ENCODE measurements around the gene NFIB.

NFIB gene

DNA sequence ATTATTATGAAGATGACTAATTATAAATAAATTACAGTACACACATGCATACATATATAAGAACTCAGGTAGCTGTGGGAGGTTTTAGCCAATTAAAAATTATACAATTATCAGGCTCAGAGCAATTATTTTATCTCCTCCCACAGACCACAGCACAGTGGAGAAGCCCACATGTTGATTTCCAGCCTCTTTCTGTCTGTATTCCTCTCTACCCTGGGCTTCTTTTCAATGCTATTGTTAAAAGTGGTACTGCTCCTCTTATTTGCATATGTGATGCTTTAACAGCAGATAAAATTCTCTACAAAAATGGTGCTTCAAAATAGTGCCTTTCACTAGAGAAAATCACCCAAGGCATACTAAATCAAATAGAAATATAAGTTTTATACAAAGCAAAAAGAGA, 218.7 kb downstream of the NFIB start:
- DNase-seq = no peak

- no peak for DNase-seq
Measured at GRCh38 chr9:14094491-14094890, 219.4 kb downstream of the NFIB start.

GRCh38 chr9:14092344-14092743, 221.6 kb downstream of the NFIB start:
- DNase-seq = no peak

DNA sequence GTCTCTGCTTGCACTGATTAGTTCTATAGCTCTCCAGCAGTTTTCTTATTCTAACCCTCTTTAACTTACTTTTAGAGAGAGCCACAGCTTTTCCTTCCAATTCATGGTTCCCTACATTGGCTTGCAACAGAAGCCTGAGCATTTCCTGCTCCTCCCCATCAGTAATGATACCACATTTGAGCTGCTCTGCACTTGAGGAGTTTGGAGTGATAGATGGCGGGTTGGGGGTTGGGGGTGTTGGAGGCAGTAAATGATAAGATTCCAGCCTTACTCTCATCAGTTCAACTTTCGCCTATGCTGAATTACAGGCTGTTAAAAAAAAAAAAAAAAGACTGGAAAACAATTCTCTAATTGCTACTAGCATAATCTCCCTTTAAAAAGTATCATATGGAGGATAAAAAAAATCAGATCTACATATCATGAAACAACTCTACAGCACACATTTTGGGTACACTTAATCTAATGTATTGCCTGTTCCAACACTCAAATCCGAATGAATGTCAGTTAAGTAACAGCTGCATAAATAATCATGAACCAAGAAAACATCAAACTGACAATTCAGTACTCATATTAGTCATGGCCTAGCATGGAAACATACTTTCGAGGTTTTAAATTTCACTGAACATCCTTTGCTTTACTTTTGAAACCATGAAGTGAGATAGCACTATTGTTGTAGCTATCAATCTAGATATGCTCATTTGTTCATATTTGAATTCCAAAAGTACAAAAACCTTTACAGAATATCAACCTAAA, 224.7 kb downstream of the NFIB start:
- DNase-seq = no peak

- no peak for DNase-seq
Measured at GRCh38 chr9:14087576-14087975, 226.4 kb downstream of the NFIB start.

DNA sequence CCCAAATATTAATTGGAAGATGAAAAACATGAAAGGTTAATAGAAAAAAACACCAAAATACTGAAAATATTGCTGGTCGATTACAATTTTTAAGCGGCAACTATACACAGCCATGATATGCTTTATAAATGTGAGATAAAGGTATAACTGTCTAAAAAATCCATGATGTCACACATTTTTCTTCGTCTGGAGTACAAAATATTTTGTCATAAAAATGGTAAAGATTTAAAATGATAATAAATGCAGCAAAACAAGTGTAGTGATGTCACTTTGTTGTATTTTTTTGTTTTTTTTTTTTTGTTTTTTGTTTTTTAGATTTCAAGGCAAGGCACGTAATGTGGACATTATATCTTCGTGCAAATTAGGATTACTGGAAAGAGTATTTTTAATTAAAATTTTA, 227.4 kb downstream of the NFIB start:
- DNase-seq = no peak

DNA sequence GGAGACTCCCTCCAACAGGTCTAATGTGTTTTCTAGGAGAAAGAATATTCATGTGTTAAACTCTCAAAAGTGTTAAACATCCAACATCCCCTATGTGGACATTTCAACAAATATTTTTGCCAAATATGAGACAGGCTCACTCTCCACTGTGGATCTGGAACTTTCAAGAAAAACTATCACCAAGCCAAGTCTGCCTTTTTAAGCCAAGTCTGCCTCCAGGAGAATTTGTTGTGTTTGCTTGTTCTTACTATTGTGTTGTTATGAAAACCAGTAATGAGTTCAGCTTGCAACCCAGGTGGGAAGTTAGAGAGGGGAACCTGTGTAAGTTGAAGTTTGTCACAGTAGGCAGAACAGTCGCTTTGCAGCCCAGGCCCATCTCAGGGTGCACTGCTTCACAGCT, 228.1 kb downstream of the NFIB start:
- no peak for DNase-seq

DNA sequence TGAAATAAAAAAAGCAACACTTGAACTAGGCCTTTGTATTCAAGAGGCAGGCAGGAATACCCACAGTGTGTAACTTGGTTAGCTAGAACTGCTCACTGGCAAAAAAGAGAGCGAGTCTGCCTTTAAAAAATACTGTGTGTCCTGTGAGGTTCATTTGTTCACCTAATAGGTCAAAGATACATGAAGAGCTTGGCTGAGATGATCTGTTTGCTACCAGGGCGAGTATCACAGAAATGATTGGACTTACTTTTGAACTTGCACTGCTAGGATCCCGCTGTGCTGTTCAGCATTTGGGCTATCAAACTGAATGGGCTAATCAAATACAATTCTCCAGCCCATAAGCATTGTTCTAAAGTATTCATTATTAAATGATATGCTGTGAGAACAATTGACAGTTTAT, 229.1 kb downstream of the NFIB start:
- no peak for DNase-seq

DNA sequence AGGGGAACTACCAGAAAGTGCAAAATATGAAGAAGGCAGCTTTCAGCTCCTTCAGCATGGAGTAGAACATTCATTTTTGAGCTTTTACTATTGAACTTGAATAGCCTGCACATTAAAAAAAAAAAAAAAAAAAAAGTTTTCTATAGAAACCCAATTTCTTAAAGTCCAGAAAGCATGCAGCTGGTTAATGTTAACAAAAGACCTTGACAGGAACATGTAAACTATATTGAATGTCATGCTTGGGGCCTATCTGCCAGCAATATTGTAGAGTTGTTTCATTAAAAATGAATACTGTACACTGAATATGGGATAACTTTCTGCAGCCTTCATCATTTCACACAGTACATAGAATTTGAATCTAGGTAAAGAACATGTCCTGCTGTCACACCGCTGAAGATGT, 230.6 kb downstream of the NFIB start:
- DNase-seq = no peak

- no peak for DNase-seq
Measured at GRCh38 chr9:14082732-14083131, 231.2 kb downstream of the NFIB start.

- no peak for DNase-seq
Measured at GRCh38 chr9:14081745-14082144, 232.2 kb downstream of the NFIB start.

- DNase-seq = no peak
Measured at GRCh38 chr9:14080959-14081542, 232.9 kb downstream of the NFIB start.

GRCh38 chr9:14079440-14079839, 234.5 kb downstream of the NFIB start:
- no peak for DNase-seq

- no peak for DNase-seq
Measured at GRCh38 chr9:14077672-14078071, 236.3 kb downstream of the NFIB start.

DNA sequence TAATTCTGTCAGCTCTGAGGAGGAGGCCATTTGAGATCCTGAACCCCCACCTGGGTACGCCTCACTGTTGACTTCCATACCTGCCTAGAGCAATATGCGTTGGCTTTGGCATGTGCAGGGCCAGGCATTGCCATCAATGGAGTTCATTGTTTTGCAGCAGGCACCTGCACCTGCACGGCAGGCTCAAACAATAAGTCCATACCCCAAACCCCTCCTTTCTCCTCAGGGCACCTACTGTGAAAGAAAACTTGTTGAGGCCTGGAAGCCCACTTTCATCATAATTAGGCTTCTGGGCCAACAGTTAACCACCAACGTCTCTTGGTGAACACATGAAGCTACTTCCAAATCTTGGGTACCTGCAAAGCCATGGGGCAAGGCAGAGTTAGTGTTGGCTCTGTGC, 238.7 kb downstream of the NFIB start:
- DNase-seq = no peak

DNA sequence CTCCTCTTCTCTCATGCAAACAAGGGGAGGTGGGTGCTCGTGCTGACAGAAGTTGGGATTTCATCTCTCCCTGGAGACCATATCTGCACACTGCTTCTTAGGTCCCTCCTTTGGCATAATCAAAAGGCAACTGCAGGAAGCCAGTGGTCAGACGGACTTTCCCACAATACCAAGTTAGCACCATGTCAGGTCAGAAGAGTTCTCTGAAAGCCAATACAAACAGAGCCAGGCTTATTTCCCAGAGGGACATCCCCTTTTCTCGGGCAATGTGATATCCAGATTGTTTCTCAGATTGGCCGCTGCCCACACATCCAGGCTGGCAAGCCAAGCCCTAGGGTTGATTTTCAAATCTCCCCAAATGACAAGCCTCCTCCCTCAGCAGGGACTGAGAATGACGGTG, 241.1 kb downstream of the NFIB start:
- DNase-seq = no peak

GRCh38 chr9:14071484-14071883, 242.5 kb downstream of the NFIB start:
- no peak for DNase-seq

DNA sequence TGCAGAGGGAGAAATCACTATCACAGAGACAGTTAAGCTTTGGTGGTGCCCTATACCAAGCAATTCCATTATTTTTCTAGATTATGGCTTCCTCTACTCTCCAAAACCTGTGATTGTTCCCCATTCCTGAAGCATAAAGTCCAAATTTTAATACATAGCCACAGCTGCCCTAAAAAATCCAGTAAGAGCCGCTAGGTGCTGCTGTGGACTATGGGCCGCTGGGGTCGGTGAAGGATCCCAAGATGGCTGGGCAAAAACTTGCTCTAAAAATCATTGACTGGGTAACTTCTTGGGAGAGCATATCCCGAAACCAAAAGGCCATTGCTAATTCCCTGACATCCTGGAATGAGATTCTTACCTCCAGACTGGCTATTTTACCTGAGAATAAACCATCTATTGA, 245.3 kb downstream of the NFIB start:
- no peak for DNase-seq

DNA sequence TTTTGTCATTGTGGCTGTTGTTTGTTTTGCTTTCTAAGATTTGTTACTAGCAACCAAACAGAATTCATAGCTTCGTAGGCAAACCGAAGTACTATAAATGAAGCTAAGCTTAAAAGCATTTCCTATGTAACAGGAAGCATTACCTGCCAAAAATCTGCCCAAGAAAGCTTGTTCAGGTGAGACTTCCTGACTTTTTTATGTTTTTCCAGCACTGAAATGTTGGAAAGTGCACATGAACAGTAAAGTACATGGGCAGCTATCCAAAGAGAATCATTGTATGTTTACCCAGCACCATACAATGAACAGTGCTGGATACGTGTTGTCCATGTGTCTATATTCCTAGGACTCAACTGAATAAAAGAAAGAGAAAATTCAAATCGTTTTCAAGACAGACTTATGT, 247.1 kb downstream of the NFIB start:
- no peak for DNase-seq

GRCh38 chr9:14066032-14066431, 247.9 kb downstream of the NFIB start:
- DNase-seq = no peak

DNA sequence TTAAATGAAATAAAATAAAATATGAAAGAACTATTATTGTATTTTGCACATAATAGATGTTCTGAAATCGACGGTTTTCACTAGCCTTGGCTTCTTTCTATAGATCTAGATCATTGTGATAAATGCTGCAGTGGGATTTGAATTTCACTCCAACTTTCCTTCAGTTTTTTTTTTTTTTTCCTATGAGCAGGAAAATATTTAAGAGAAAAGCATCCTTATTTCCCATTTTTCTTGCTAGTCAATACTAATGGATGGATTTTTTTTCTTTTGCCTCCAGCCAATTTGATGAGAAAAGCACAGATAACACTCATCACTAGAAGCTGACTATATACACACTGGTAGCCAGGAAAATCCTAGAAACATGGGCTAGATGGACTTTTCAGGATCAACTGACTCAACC, 249.0 kb downstream of the NFIB start:
- DNase-seq = no peak

GRCh38 chr9:14063756-14064155, 250.2 kb downstream of the NFIB start:
- DNase-seq = no peak

GRCh38 chr9:14062586-14063221, 251.2 kb downstream of the NFIB start:
- no peak for DNase-seq

GRCh38 chr9:14061936-14062585, 251.9 kb downstream of the NFIB start:
- DNase-seq = no peak

All from NCI-H2171 treated with DMSO at 0.1 percent for 48 hours (cell line).